NCI-H1105 (cell line): Measurements from ENCODE around the gene ALAS1.
"Not testable (repeated sequence)": the region's sequence is repeated elsewhere in the genome, so short reads cannot be mapped to it uniquely, and the experiment has no call there.

Experiments used
- DNase-seq: peaks from one replicate; lab custom pipeline; 2025; lab: John Stamatoyannopoulos, UW

The ALAS1 gene

GRCh38 chr3:52176951-52177700 is 20.8 kb upstream of the ALAS1 start:
- DNase-seq = no peak

- DNase-seq = no peak
Measured at GRCh38 chr3:52177701-52178042, 20.3 kb upstream of the ALAS1 start.

GRCh38 chr3:52178126-52178525 is 19.8 kb upstream of the ALAS1 start:
- DNase-seq = not testable (repeated sequence)

- no peak for DNase-seq
Measured at GRCh38 chr3:52178537-52178936, 19.4 kb upstream of the ALAS1 start.

GRCh38 chr3:52181543-52181942 is 16.4 kb upstream of the ALAS1 start:
- DNase-seq = no peak

GRCh38 chr3:52182196-52182595 is 15.8 kb upstream of the ALAS1 start:
- no peak for DNase-seq

- no peak for DNase-seq
Measured at GRCh38 chr3:52182691-52183090, 15.3 kb upstream of the ALAS1 start.

- no peak for DNase-seq
Measured at GRCh38 chr3:52183786-52184445, 14.0 kb upstream of the ALAS1 start.

GRCh38 chr3:52184690-52185089 is 13.3 kb upstream of the ALAS1 start:
- DNase-seq = no peak

GRCh38 chr3:52185311-52185710 is 12.6 kb upstream of the ALAS1 start:
- DNase-seq = no peak

GRCh38 chr3:52185837-52186236 is 12.1 kb upstream of the ALAS1 start:
- DNase-seq = no peak

GRCh38 chr3:52186729-52187128 is 11.2 kb upstream of the ALAS1 start:
- DNase-seq = no peak

- DNase-seq = no peak
Measured at GRCh38 chr3:52188556-52188955, 9.4 kb upstream of the ALAS1 start.

- no peak for DNase-seq
Measured at GRCh38 chr3:52190294-52191074, 7.5 kb upstream of the ALAS1 start.

GRCh38 chr3:52191663-52192062 is 6.3 kb upstream of the ALAS1 start:
- DNase-seq = no peak

- DNase-seq = no peak
Measured at GRCh38 chr3:52193065-52193464, 4.9 kb upstream of the ALAS1 start.

- DNase-seq = no peak
Measured at GRCh38 chr3:52194485-52195290, 3.3 kb upstream of the ALAS1 start.

GRCh38 chr3:52195291-52195597 is 2.7 kb upstream of the ALAS1 start:
- no peak for DNase-seq

GRCh38 chr3:52195823-52196331 is 2.1 kb upstream of the ALAS1 start:
- DNase-seq = no peak

- no peak for DNase-seq
Measured at GRCh38 chr3:52196977-52197376, 983 bp upstream of the ALAS1 start.

- no peak for DNase-seq
Measured at GRCh38 chr3:52197499-52197841, 490 bp upstream of the ALAS1 start.
